ENCODE measurements around the gene FAM124B.

The FAM124B gene

DNA sequence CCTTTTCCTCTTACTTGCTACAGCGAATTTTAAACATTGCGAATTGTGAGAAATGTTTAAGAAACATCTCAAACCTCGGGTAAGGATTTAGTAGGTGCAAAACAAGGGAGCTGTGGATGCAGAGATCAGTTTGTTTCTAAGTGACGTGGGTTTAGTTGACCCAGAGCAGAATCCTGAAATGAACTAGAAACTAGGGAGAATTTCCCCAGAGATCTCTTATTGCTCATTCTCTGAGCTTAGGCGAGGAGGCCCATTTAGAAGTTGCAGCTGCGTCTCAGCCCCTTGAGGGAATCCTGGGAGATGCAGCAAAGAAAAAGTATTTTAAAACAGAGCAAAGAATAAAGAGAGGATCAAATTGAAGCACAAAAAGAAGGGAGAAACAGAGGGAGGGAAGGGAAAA, 29.3 kb downstream of the FAM124B start:
- Histone ChIP-seq H3K9ac (ENCODE audit: low read length) (no peak overlapping the region), H2AFZ (ENCODE audit: low read depth, low read length) (no peak overlapping the region), H3K36me3 (replicated peaks; ENCODE audit: low read depth, low read length) (no peaks in the 10 kb centered on the region), H3K27me3 (ENCODE audit: low read depth, low read length) (no peaks in the 10 kb centered on the region), H3K9me3 (ENCODE audit: insufficient read depth, low read length) (no peaks in the 10 kb centered on the region), H3K79me2 (ENCODE audit: low read length) (no peaks in the 10 kb centered on the region), H3K4me3 (ENCODE audit: low read length) (no peak overlapping the region), H4K20me1 (ENCODE audit: insufficient read depth, low read length) (no peaks in the 10 kb centered on the region), H3K4me2 (ENCODE audit: low read length) (no peak overlapping the region), H3K27ac (ENCODE audit: low read length) (no peak overlapping the region), H3K4me1 (ENCODE audit: low read length) (peaks cover under 1% of the 10 kb centered on the region; the same call in 1 of the 2 replicates)
- TF ChIP-seq, protein P1, sequence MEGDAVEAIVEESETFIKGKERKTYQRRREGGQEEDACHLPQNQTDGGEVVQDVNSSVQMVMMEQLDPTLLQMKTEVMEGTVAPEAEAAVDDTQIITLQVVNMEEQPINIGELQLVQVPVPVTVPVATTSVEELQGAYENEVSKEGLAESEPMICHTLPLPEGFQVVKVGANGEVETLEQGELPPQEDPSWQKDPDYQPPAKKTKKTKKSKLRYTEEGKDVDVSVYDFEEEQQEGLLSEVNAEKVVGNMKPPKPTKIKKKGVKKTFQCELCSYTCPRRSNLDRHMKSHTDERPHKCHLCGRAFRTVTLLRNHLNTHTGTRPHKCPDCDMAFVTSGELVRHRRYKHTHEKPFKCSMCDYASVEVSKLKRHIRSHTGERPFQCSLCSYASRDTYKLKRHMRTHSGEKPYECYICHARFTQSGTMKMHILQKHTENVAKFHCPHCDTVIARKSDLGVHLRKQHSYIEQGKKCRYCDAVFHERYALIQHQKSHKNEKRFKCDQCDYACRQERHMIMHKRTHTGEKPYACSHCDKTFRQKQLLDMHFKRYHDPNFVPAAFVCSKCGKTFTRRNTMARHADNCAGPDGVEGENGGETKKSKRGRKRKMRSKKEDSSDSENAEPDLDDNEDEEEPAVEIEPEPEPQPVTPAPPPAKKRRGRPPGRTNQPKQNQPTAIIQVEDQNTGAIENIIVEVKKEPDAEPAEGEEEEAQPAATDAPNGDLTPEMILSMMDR (IDR thresholded peaks at IDR 0.05; ENCODE audit: low read depth, low read length), result no peak
- no peak for TF ChIP-seq EZH2phosphoT487 (IDR thresholded peaks at IDR 0.05; ENCODE audit: low read depth)

DNA sequence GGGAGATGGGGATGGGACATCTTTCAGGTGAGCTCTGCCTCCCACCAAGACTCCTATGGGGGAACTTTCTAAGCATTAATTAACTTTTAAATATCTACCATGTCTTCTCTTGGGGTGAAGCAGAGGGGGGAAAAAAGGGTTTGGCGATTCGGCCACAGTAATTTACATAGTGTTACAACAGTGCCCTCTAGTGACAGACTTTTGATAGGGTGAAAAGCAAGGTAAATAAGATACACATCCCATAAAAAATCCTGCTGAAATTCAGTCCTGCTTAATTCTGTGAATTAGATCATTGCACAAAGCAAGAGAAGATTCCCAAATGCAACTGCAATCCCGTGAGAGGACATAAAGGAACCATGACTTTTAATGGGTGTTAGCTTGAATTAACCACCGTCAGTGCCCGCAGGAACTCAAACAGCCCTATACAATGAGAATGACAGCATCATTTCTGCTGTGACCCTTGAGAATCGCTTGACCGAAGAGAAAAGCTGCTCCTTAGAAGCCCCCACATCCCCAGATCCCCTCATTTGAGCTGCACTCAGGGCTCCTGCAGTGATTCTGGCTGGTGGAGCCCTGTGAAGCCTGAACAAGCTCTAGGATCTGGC, 32.8 kb downstream of the FAM124B start:
- Histone ChIP-seq H3K27ac (ENCODE audit: low read length) (no peak overlapping the region), H3K4me1 (ENCODE audit: low read length) (no peaks in the 10 kb centered on the region), H3K79me2 (ENCODE audit: low read length) (no peaks in the 10 kb centered on the region), H4K20me1 (ENCODE audit: insufficient read depth, low read length) (no peaks in the 10 kb centered on the region), H3K4me3 (ENCODE audit: low read length) (peak overlapping the region; percentile 36), H3K27me3 (ENCODE audit: low read depth, low read length) (no peaks in the 10 kb centered on the region), H3K9me3 (ENCODE audit: insufficient read depth, low read length) (no peaks in the 10 kb centered on the region), H2AFZ (ENCODE audit: low read depth, low read length) (0 out of 2 replicates have a peak overlapping the region, but pooled peaks have one; percentile 25), H3K36me3 (replicated peaks; ENCODE audit: low read depth, low read length) (no peaks in the 10 kb centered on the region), H3K9ac (ENCODE audit: low read length) (no peak overlapping the region), H3K4me2 (ENCODE audit: low read length) (peak overlapping the region; percentile 47)
- no peak for TF ChIP-seq EZH2phosphoT487 (IDR thresholded peaks at IDR 0.05; ENCODE audit: low read depth)
- TF ChIP-seq, protein P1 (IDR thresholded peaks at IDR 0.05; ENCODE audit: low read depth, low read length), result peak; percentile 64

DNA sequence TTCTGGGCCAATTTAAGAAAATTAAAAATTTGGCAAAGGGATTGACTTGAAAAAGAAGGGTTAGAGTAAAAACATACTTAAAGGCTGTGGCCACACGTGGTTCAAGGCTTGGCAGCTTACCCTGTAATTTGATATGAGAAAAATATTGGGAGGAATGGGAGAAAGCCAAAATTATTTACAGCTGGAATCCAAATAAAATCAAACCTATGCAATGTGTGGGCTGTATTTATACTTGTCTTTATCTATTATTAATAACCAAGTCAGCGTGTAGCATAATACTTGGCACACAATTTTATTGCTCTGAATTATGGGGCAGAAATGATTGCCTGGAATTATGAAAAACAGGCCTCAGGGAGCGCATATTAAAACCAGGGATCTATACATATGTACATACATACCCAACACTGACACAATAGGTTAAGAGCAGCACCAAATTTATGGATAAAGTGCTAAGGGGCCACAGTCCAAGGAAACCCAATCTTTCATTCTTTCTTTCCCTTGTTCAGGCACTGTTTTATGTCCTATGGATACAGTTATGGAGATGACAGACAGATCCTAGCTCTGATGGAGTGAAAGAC, 35.6 kb downstream of the FAM124B start:
- no peak overlapping the region for H3K4me3 ChIP-seq (ENCODE audit: low read length)
- H3K79me2 ChIP-seq (ENCODE audit: low read length), result no peaks in the 10 kb centered on the region
- H3K4me1 ChIP-seq (ENCODE audit: low read length), result no peaks in the 10 kb centered on the region
- TF ChIP-seq EZH2phosphoT487 (IDR thresholded peaks at IDR 0.05; ENCODE audit: low read depth), result no peak
- TF ChIP-seq, protein P1 (IDR thresholded peaks at IDR 0.05; ENCODE audit: low read depth, low read length), result no peak
- H3K9ac ChIP-seq (ENCODE audit: low read length), result no peak overlapping the region
- no peak overlapping the region for H2AFZ ChIP-seq (ENCODE audit: low read depth, low read length)
- no peak overlapping the region for H3K4me2 ChIP-seq (ENCODE audit: low read length)
- H4K20me1 ChIP-seq (ENCODE audit: insufficient read depth, low read length), result no peaks in the 10 kb centered on the region
- H3K27ac ChIP-seq (ENCODE audit: low read length), result no peak overlapping the region
- H3K27me3 ChIP-seq (ENCODE audit: low read depth, low read length), result no peaks in the 10 kb centered on the region
- H3K36me3 ChIP-seq (replicated peaks; ENCODE audit: low read depth, low read length), result no peaks in the 10 kb centered on the region
- no peaks in the 10 kb centered on the region for H3K9me3 ChIP-seq (ENCODE audit: insufficient read depth, low read length)

DNA sequence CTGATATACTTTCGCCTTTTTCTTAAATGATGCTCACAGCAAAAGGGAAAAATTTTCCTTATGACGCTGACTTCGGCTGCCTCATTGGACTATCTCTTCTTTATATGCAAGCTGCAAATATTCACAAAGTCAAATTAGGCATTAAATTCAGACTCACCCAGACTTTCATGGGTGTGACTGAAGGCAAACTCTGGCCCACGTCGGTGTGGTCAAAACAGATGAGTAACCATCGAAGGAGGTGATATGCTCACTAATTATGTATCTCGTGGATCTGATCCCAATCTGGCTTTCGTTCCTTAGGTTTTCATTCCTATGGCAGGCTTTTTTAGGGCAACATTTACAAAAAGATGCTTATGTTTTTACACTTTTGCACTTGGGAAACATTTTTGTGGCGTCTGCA, 36.6 kb downstream of the FAM124B start:
- H3K4me3 ChIP-seq (ENCODE audit: low read length), result no peak overlapping the region
- H3K36me3 ChIP-seq (replicated peaks; ENCODE audit: low read depth, low read length), result no peaks in the 10 kb centered on the region
- H3K79me2 ChIP-seq (ENCODE audit: low read length), result no peaks in the 10 kb centered on the region
- no peak overlapping the region for H3K4me2 ChIP-seq (ENCODE audit: low read length)
- H2AFZ ChIP-seq (ENCODE audit: low read depth, low read length), result no peak overlapping the region
- H3K27ac ChIP-seq (ENCODE audit: low read length), result no peak overlapping the region
- TF ChIP-seq EZH2phosphoT487 (IDR thresholded peaks at IDR 0.05; ENCODE audit: low read depth), result no peak
- H3K4me1 ChIP-seq (ENCODE audit: low read length), result no peaks in the 10 kb centered on the region
- no peaks in the 10 kb centered on the region for H3K9me3 ChIP-seq (ENCODE audit: insufficient read depth, low read length)
- H4K20me1 ChIP-seq (ENCODE audit: insufficient read depth, low read length), result no peaks in the 10 kb centered on the region
- H3K27me3 ChIP-seq (ENCODE audit: low read depth, low read length), result no peaks in the 10 kb centered on the region
- H3K9ac ChIP-seq (ENCODE audit: low read length), result no peak overlapping the region

Data from OCI-LY3 (cell line).